Glutamatergic neuron (in vitro differentiated cells): Measurements from ENCODE around the gene CUL7. TPM values are rescaled to one million over a fixed set of nuclear protein-coding genes. Genes with fewer than 3 reads are reported as not detected.

Experiments
- DNase-seq: peaks from one replicate; pipeline ENCODE4 v3.0.0; 2022
- H3K27ac Mint-ChIP-seq: one replicate; pipeline ENCODE4 v1.8.0; 2020; ENCODE audit warnings: mild to moderate bottlenecking, mixed read lengths, inconsistent platforms; ENCODE audit not compliant: unreplicated experiment
- H3K27me3 Mint-ChIP-seq: one replicate; pipeline ENCODE4 v1.8.0; 2020; ENCODE audit warnings: mild to moderate bottlenecking, moderate library complexity, mixed read lengths, inconsistent platforms; ENCODE audit not compliant: unreplicated experiment
- H3K36me3 Mint-ChIP-seq: one replicate; pipeline ENCODE4 v1.8.0; 2020; ENCODE audit warnings: mild to moderate bottlenecking, mixed read lengths, inconsistent platforms; ENCODE audit not compliant: unreplicated experiment
- H3K4me1 Mint-ChIP-seq: one replicate; pipeline ENCODE4 v1.8.0; 2020; ENCODE audit warnings: mild to moderate bottlenecking, low read depth, mixed read lengths, inconsistent platforms; ENCODE audit not compliant: unreplicated experiment
- H3K4me3 Mint-ChIP-seq: one replicate; pipeline ENCODE4 v1.8.0; 2020; ENCODE audit warnings: mild to moderate bottlenecking, mixed read lengths, inconsistent platforms; ENCODE audit not compliant: unreplicated experiment
- H3K9me3 Mint-ChIP-seq: one replicate; pipeline ENCODE4 v1.8.0; 2020; ENCODE audit warnings: mild to moderate bottlenecking, moderate library complexity, mixed read lengths, inconsistent platforms; ENCODE audit not compliant: unreplicated experiment
- CTCF ChIP-seq: fragments of 200-600 bp; sonication (generic); IDR thresholded peaks from one replicate; pipeline ENCODE4 v1.5.0; 2021; ENCODE audit not compliant: partially characterized antibody, unreplicated experiment
- total RNA-seq: library from RNA; stranded (reverse); fragmentation: NEBNext Ultra II Directional; extraction: Animal tissue kit (Norgen Biotek cat#: 25700); gene quantifications from one replicate; pipeline ENCODE4 v1.2.1, GENCODE V29; 2021; ENCODE audit not compliant: unreplicated experiment

CUL7 gene
- total RNA-seq, 1 donor from 2014 or later: 43.3 TPM

- H3K36me3 Mint-ChIP-seq: peaks cover 4% of the 10 kb centered on the region
- DNase-seq: no peak
- peak overlapping the region; percentile 88 for H3K4me3 Mint-ChIP-seq
- H3K27ac Mint-ChIP-seq: peak overlapping the region; percentile 57
- peaks cover 15% of the 10 kb centered on the region for H3K4me1 Mint-ChIP-seq
- peaks cover 2% of the 10 kb centered on the region for H3K27me3 Mint-ChIP-seq
- H3K9me3 Mint-ChIP-seq: peaks cover 8% of the 10 kb centered on the region
- TF ChIP-seq CTCF: no peak
These were observed 23.7 kb upstream of the CUL7 start for GRCh38 chr6:43077333-43077809.

- Mint-ChIP-seq H3K36me3 (peaks cover 4% of the 10 kb centered on the region), H3K27ac (peak overlapping the region; percentile 79), H3K27me3 (peaks cover 4% of the 10 kb centered on the region), H3K9me3 (peaks cover 8% of the 10 kb centered on the region), H3K4me1 (peaks cover 15% of the 10 kb centered on the region), H3K4me3 (peak overlapping the region; percentile 88)
- DNase-seq: peak; percentile 78
- TF ChIP-seq CTCF: no peak
These were observed 23.0 kb upstream of the CUL7 start for GRCh38 chr6:43076464-43077332.

- DNase-seq: peak; percentile 91
- H3K36me3 Mint-ChIP-seq: peaks cover under 1% of the 10 kb centered on the region
- H3K27me3 Mint-ChIP-seq: peaks cover 5% of the 10 kb centered on the region
- peak within 1 kb of the TSS; percentile 88 for H3K4me3 Mint-ChIP-seq
- H3K9me3 Mint-ChIP-seq: peaks cover 8% of the 10 kb centered on the region
- peaks cover 15% of the 10 kb centered on the region for H3K4me1 Mint-ChIP-seq
- H3K27ac Mint-ChIP-seq: peak within 1 kb of the TSS; percentile 79
- TF ChIP-seq CTCF: no peak
These were observed 22.2 kb upstream of the CUL7 start, which contains the start of gene PTK7 for GRCh38 chr6:43075670-43076463. PTK7 (plus strand) TSS chr6:43076314; CDS start chr6:43076489, 175 bp downstream.

GRCh38 chr6:43074847-43075669, 21.4 kb upstream of the CUL7 start:
- peak overlapping the region; percentile 73 for H3K4me3 Mint-ChIP-seq
- peaks cover 7% of the 10 kb centered on the region for H3K27me3 Mint-ChIP-seq
- H3K9me3 Mint-ChIP-seq: peaks cover 9% of the 10 kb centered on the region
- DNase-seq: no peak
- no peaks in the 10 kb centered on the region for H3K36me3 Mint-ChIP-seq
- H3K4me1 Mint-ChIP-seq: peaks cover 19% of the 10 kb centered on the region
- peak overlapping the region; percentile 64 for H3K27ac Mint-ChIP-seq
- no peak for TF ChIP-seq CTCF
